PC-3 (cell line): ENCODE data around the gene PRKAR2A.

Source experiments
- EZH2 ChIP-seq: fragments of 300-600 bp; sonication (generic); IDR thresholded peaks from one replicate; pipeline ENCODE4 v1.6.1; 2017; ENCODE audit warnings: antibody characterized with exemption, mild to moderate bottlenecking, low read length; ENCODE audit not compliant: unreplicated experiment
- EZH2phosphoT487 ChIP-seq: fragments of 300-600 bp; sonication (generic); IDR thresholded peaks from 2 replicates; pipeline ENCODE4 v1.6.1; 2018; ENCODE audit warnings: mild to moderate bottlenecking, antibody characterized with exemption, low read length, borderline replicate concordance
- TF ChIP-seq, protein P1 (sequence below): fragments of 300-600 bp; sonication (generic); conservative IDR thresholded peaks from 2 replicates; pipeline ENCODE4 v1.5.1; 2017; ENCODE audit warnings: antibody characterized with exemption, low read depth, mild to moderate bottlenecking, low read length

DNA sequence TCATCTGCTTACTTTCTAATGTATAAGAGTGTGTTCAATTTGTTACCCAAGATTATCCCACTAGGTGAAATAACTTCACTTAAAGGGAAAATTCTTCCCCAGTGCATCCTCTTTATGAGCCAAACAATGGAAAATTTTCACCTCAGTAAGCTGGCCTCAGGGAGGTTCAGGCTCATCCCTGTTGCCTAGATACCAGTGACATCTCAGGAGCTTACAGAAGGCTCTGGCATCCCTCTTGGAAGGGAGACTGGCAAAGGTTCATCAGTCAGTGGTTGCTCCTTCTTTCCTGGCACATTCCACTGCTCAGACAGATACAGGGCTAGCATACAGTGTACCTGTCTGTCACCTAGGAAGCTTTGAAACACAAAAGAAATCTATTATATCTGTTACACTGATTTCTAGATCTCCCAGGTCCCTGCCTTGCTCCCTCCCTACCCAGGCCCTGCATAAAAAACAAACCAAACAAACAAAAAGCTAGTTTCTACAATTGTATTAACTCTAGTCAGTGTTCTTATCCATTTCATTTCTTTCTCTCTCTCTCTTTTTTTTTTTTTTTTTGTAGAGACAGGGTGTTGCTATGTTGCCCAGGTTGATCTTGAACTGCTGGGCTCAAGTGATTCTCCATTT lies 132.4 kb downstream of the PRKAR2A start:
- TF ChIP-seq EZH2: no peak
- TF ChIP-seq, protein P1, sequence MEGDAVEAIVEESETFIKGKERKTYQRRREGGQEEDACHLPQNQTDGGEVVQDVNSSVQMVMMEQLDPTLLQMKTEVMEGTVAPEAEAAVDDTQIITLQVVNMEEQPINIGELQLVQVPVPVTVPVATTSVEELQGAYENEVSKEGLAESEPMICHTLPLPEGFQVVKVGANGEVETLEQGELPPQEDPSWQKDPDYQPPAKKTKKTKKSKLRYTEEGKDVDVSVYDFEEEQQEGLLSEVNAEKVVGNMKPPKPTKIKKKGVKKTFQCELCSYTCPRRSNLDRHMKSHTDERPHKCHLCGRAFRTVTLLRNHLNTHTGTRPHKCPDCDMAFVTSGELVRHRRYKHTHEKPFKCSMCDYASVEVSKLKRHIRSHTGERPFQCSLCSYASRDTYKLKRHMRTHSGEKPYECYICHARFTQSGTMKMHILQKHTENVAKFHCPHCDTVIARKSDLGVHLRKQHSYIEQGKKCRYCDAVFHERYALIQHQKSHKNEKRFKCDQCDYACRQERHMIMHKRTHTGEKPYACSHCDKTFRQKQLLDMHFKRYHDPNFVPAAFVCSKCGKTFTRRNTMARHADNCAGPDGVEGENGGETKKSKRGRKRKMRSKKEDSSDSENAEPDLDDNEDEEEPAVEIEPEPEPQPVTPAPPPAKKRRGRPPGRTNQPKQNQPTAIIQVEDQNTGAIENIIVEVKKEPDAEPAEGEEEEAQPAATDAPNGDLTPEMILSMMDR: no peak
- no peak for TF ChIP-seq EZH2phosphoT487
